GM13977 (cell line): ENCODE measurements around the gene SPHKAP.

Experiments used
- DNase-seq: peaks from one replicate; pipeline ENCODE4 v3.0.0; 2012; ENCODE audit warnings: low spot score
- CTCF ChIP-seq: IDR thresholded peaks from 2 replicates; pipeline ENCODE4 v1.5.1; 2012; ENCODE audit warnings: mild to moderate bottlenecking, control low read depth; ENCODE audit not compliant: insufficient read depth; ENCODE audit errors: extremely low read depth, missing control alignments
- in situ Hi-C: fragments of 300-500 bp; cut with MboI; formaldehyde crosslinking; loops from one replicate; pipeline ENCODE4 v1.12.0; 2022; ENCODE audit warnings: low sequenced_read_pairs, low pct_unique_long_range_greater_than_20kb, mixed read lengths, inconsistent platforms; ENCODE audit not compliant: unreplicated experiment

Gene SPHKAP

GRCh38 chr2:228104215-228104614 lies 77.3 kb downstream of the SPHKAP start:
- no peak for TF ChIP-seq CTCF
- no peak for DNase-seq
- in situ Hi-C loops: no loop called here

GRCh38 chr2:228103379-228103778 lies 78.1 kb downstream of the SPHKAP start:
- in situ Hi-C loops: no loop called here
- TF ChIP-seq CTCF: no peak
- no peak for DNase-seq

- TF ChIP-seq CTCF: no peak
- in situ Hi-C loops: no loop called here
- no peak for DNase-seq
Observed at GRCh38 chr2:228102949-228103348, 78.5 kb downstream of the SPHKAP start.

GRCh38 chr2:228094377-228094921 lies 87.0 kb downstream of the SPHKAP start:
- in situ Hi-C loops: no loop called here
- DNase-seq: no peak
- TF ChIP-seq CTCF: no peak

GRCh38 chr2:228092056-228092455 lies 89.4 kb downstream of the SPHKAP start:
- in situ Hi-C loops: no loop called here
- TF ChIP-seq CTCF: no peak
- no peak for DNase-seq

GRCh38 chr2:228086561-228086960 lies 94.9 kb downstream of the SPHKAP start:
- DNase-seq: no peak
- TF ChIP-seq CTCF: no peak
- in situ Hi-C loops: no loop called here

GRCh38 chr2:228084717-228085116 lies 96.8 kb downstream of the SPHKAP start:
- in situ Hi-C loops: no loop called here
- DNase-seq: no peak
- no peak for TF ChIP-seq CTCF
